Subcutaneous abdominal adipose tissue (tissue), 5 donors: ENCODE data around the gene NBPF6.
"Not testable (repeated sequence)": the region's sequence is repeated elsewhere in the genome, so short reads cannot be mapped to it uniquely, and the experiment has no call there.

Experiments
- H3K27ac ChIP-seq: one replicate; pipeline ENCODE4 v1.7.0; 2013; ENCODE audit warnings: low read depth, mild to moderate bottlenecking, inconsistent platforms, low read length, moderate library complexity
- H3K27me3 ChIP-seq, 5 donors: one replicate each; pipeline ENCODE4 v1.7.0; 2013; ENCODE audit warnings: low read length in 5 of 5, inconsistent platforms in 1 of 5; ENCODE audit not compliant: control insufficient read depth in 5 of 5, insufficient read depth in 4 of 5
- H3K36me3 ChIP-seq, 5 donors: one replicate each; pipeline ENCODE4 v1.7.0; 2013; ENCODE audit warnings: low read length in 5 of 5; ENCODE audit not compliant: control insufficient read depth in 5 of 5, insufficient read depth in 5 of 5
- H3K4me1 ChIP-seq, 5 donors: one replicate each; pipeline ENCODE4 v1.7.0; 2013; ENCODE audit warnings: low read length in 5 of 5, mild to moderate bottlenecking in 3 of 5, moderate library complexity in 1 of 5; ENCODE audit not compliant: control insufficient read depth in 5 of 5, insufficient read depth in 5 of 5
- H3K4me3 ChIP-seq, 5 donors: one replicate each; pipeline ENCODE4 v1.7.0; 2013; ENCODE audit warnings: low read length in 5 of 5, low read depth in 1 of 5
- H3K9ac ChIP-seq, 5 donors: one replicate each; pipeline ENCODE4 v1.7.0; 2013; ENCODE audit warnings: low read length in 5 of 5, mild to moderate bottlenecking in 4 of 5, moderate library complexity in 3 of 5
- H3K9me3 ChIP-seq, 5 donors: one replicate each; pipeline ENCODE4 v1.7.0; 2013; ENCODE audit warnings: low read length in 5 of 5; ENCODE audit not compliant: control insufficient read depth in 5 of 5
- donor health status: healthy.
- donor health status: healthy.
- donor health status: healthy.
- donor health status: healthy.
- donor health status: healthy.

The NBPF6 gene

DNA sequence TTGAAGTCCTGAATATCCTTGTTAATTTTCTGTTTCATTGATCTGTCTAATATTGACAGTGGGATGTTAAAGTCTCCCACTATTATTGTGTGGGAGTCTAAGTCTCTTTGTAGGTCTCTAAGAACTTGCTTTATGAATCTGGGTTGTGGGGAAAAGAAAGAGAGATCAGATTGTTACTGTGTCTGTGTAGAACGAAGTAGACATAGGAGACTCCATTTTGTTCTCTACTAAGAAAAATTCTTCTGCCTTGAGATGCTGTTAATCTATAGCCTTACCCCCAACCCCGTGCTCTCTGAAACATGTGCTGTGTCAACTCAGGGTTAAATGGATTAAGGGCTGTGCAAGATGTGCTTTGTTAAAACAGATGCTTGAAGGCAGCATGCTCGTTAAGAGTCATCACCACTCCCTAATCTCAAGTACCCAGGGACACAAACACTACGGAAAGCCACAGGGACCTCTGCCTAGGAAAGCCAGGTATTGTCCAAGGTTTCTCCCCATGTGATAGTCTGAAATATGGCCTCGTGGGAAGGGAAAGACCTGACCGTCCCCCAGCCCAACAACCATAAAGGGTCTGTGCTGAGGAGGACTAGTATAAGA, 67.3 kb downstream of the NBPF6 start:
- H3K9me3 ChIP-seq, H3K27me3 ChIP-seq, H3K4me3 ChIP-seq, H3K36me3 ChIP-seq, H3K27ac ChIP-seq, H3K4me1 ChIP-seq, H3K9ac ChIP-seq: not testable (repeated sequence)
